AG08396 (cell line): ENCODE data around the gene CCL11.
"Not testable (repeated sequence)": the region's sequence is repeated elsewhere in the genome, so short reads cannot be mapped to it uniquely, and the experiment has no call there.

Source experiments
- DNase-seq: peaks from one replicate; pipeline ENCODE4 v3.0.0; 2012; ENCODE audit warnings: low spot score, mixed read lengths

The CCL11 gene

DNA sequence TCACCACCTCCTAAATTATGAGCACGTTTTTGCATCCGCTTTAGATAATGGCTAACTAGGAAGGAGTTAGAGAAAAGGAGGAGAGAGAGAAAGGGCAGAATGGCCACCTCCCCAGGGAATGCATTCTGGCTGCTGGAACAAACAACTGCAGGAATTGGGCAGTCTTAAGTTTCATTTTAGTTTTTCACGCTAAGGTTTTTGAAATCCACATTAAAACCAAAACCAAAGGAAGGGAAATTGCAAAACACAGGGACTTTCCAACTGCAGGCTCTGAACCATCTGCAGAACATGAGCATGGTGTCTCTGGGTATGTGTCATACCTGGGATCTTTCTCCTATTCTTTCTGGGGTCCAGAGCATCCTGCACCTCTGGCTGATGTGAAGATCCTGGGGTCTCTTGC is 21.6 kb downstream of the CCL11 start:
- DNase-seq = no peak

DNA sequence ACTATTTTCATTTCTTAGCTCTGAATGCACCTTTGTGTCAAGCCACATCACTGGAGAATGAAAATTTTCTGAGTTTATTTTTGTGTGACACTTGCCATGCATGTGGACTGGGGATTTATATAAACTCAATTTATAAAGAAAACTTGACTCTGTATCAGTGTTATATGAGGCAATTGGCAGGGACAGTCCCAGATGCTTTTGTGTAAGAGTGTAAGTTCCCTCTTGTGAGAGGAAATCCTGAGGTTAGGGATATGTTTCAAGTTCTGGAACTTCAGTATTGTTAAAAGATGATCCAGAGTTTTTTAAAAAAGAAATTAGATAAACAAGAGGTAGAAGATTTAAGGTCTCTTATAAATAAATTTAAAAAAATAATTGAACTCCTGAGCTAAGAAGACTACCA is 22.8 kb downstream of the CCL11 start:
- no peak for DNase-seq

DNA sequence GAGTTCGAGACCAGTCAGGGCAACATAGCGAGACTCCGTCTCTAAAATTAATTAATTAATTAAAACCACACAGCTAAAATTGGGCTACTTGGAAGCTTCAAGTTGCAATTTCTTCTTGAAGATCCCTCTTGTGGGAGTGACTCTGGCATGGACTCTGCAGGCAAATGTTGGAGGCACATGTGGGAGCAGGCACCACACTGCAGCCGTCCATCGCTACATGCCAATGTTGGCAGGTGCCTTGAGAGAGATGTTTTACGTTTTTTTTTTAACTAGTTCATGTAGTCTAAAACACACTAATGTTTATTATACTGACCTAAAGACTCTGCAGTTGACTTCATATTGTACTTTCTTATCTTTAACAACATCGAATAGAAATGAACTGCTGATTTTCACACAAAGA is 25.7 kb downstream of the CCL11 start:
- no peak for DNase-seq

DNA sequence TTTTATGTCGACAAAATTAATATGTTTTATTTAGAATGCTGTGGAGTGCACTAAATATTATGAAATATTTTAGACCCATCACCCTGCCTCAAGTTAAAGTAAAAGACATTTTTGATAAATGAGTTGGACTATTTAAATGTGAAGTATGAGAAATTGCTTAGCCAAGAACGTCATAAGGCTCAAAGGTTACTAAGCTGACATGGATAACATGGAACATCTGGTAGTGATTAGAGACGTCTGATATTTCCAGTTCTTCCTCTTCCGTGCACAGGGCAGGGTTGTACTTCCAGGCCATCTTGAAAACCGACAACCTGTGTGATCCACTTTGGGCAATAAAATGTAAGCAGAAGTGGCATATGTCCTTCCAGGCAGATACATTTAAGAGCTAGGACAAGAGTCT is 26.5 kb downstream of the CCL11 start:
- DNase-seq = no peak

DNA sequence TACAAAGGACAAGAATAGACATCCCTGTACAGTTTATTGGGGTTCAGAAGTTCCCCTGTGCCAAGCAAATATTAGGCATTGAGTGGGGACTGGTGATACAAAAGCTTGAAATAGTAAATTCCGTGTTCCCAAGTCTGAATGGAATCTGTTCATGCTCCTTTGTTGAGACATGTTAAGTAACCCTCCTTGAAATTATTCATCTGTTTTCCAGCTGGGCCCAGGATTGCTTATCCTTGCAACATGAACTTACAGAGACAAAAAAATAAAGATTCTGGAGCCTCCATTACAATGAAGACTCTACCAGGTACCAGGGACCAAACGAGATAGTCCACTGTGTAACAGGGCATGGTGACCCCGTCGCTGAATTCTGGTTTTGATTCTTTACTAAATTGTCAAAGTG is 27.6 kb downstream of the CCL11 start:
- DNase-seq = no peak

DNA sequence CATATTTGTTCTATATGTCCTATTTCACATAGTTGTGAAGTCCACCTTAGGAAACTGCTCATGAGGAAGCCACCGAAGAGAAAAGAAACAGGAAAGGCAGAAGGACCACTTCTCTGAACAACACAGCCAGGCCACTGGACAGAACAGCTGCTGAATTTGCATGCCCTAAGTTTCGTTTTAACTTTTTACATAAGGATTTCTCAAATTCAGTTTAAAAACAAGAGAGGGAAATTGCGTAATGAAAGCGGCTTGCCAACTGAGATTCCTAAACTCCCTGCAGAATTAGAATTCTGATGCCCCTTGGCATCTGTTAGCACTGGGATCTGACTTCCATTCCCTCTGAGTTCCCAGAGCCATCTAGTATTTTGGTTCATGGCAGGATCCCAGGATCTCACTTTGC is 28.7 kb downstream of the CCL11 start:
- DNase-seq = no peak

DNA sequence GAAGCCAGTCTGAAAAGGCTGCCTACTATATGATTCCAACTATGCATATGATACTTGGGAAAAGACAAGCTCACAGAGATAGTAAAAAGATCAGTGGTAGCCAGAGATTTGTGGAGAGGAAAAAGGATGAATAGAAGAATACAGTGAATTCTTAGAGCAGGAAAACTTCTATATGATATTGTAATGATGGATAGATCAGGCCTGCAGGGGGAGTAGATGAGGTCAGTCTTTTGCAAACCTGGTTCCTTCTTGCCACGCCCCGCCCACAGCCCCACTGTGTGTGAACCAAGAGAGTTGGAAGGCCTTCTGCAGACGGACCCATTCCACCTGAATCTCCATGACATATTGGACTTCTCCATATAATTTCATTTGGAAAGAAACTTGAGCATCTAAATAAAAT is 32.9 kb downstream of the CCL11 start:
- no peak for DNase-seq

DNA sequence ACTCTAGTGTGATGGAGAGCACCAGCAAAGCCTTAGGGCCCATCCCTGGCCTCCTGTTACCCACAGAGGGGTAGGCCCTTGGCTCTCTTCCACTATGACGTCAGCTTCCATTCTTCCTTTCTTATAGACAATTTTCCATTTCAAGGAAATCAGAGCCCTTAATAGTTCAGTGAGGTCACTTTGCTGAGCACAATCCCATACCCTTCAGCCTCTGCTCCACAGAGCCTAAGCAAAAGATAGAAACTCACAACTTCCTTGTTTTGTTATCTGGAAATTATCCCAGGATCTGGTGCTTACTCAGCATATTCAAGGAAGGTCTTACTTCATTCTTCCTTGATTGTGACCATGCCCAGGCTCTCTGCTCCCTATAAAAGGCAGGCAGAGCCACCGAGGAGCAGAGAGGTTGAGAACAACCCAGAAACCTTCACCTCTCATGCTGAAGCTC is 33.5 kb downstream of the CCL11 start, which contains the start of gene CCL8:
Gene CCL8, plus strand, starts transcription at position 397 of the 445 bp plus-strand sequence. CDS start 67 bp downstream, outside the sequence.
- DNase-seq = no peak

DNA sequence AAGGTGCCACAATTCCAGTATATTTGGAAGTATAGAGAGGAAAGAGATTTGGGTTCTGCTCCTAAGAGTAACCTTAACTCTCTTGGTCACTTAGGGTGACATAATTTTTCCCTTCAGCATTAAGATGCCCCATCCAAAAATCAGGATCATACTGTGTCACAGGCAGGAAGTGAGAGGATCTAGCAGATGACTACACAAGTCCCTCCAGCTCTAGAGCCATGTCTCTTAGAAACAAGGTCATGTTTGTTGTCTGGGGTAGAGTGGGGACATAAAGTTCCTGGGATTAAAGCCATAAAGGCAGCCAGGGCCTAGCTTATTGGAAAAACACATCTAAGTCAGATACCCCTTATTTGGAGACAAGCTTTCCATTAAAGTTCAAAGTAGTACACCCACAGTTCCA is 36.4 kb downstream of the CCL11 start:
- no peak for DNase-seq

DNA sequence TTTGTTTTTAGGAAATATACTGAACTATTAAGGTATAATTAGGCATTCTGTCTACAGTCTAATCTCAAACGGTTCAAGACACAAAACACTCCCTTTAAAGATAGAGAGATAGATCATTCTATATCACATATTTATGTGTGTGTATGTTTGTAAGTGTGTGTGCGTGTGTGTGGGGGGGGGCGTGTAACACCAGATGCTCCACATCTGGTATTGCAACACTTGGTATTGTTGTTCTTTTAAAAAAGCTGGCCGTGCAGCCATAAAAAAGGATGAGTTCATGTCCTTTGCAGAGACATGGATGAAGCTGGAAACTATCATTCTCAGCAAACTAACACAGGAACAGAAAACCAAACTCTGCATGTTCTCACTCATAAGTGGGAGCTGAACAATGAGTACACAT is 42.0 kb downstream of the CCL11 start:
- DNase-seq = not testable (repeated sequence)

DNA sequence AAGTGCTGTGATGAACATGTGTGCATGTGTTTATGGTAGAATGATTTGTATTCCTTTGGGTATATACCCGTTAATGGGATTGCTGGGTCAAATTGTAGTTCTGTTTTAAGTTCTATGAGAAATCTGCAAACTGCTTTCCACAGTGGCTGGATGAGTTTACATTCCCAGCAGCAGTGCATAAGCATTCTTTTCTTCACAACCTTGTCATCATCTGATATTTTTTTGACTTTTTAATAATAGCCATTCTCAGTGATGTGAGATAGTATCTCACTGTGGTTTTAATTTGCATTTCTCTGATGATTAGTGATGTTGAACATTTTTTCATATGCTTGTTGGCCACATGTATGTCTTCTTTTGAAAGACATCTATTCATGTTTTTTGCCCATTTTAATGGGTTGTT is 52.2 kb downstream of the CCL11 start:
- DNase-seq = no peak
